ENCODE results near the gene TOM1L1. TPM values are rescaled to one million over a fixed set of nuclear protein-coding genes. Genes with fewer than 3 reads are reported as not detected.

TOM1L1 gene
- total RNA-seq, 1 experiment from 2014 or later, result 58.5 TPM

DNA sequence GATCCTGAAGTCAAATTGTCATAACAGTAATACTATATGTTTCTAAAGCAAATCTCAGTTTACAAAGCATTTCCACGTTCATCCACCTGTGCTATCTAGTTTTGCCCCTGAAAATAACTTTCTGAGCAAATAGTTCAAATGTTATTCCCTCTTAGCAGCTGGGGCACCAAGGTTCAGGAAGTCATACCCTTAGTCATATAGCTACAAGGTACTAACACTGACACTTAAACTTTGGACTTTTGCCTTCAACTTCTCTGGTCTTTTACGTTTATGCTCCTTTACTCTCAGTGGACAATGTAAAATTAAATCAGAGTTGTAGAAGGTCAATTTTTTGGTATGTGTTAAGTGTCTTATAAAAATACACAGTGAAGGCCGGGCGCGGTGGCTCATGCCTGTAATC is 34.8 kb downstream of the TOM1L1 start:
- Mint-ChIP-seq H3K4me3 (no peak overlapping the region), H3K36me3 (peaks cover 78% of the 10 kb centered on the region), H3K9me3 (no peaks in the 10 kb centered on the region), H3K4me1 (no peaks in the 10 kb centered on the region), H3K27ac (no peak overlapping the region), H3K27me3 (ENCODE audit: low read depth) (no peaks in the 10 kb centered on the region)
- ATAC-seq (no peak), DNase-seq (ENCODE audit: low spot score) (no peak)
- TF ChIP-seq MYBL2 (CRISPR knock-in tag; IDR thresholded peaks at IDR 0.05) (no peak), ZNF416 (CRISPR knock-in tag; IDR thresholded peaks at IDR 0.05) (no peak), GTF2I (CRISPR knock-in tag; conservative IDR thresholded peaks at IDR 0.05) (no peak), SMAD4 (CRISPR knock-in tag; IDR thresholded peaks at IDR 0.05) (no peak), FOXJ3 (CRISPR knock-in tag; IDR thresholded peaks at IDR 0.05; ENCODE audit: borderline replicate concordance) (no peak), RELA (CRISPR knock-in tag; IDR thresholded peaks at IDR 0.05; ENCODE audit: borderline replicate concordance) (no peak), TEAD4 (CRISPR knock-in tag; IDR thresholded peaks at IDR 0.05) (no peak), OVOL2 (CRISPR knock-in tag; IDR thresholded peaks at IDR 0.05; ENCODE audit: borderline replicate concordance) (no peak), CREM (CRISPR knock-in tag; IDR thresholded peaks at IDR 0.05) (no peak), RORB (CRISPR knock-in tag; IDR thresholded peaks at IDR 0.05) (no peak), MXD4 (CRISPR knock-in tag; IDR thresholded peaks at IDR 0.05; ENCODE audit: borderline replicate concordance) (no peak), NFYB (CRISPR knock-in tag; conservative IDR thresholded peaks at IDR 0.05; ENCODE audit: low read depth) (no peak), TP53 (CRISPR knock-in tag; IDR thresholded peaks at IDR 0.05) (no peak)
- TF ChIP-seq, protein P1, sequence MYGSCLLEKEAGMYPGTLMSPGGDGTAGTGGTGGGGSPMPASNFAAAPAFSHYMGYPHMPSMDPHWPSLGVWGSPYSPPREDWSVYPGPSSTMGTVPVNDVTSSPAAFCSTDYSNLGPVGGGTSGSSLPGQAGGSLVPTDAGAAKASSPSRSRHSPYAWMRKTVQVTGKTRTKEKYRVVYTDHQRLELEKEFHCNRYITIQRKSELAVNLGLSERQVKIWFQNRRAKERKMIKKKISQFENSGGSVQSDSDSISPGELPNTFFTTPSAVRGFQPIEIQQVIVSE (CRISPR knock-in tag; IDR thresholded peaks at IDR 0.05; ENCODE audit: borderline replicate concordance), result no peak
- TF ChIP-seq, protein P2, sequence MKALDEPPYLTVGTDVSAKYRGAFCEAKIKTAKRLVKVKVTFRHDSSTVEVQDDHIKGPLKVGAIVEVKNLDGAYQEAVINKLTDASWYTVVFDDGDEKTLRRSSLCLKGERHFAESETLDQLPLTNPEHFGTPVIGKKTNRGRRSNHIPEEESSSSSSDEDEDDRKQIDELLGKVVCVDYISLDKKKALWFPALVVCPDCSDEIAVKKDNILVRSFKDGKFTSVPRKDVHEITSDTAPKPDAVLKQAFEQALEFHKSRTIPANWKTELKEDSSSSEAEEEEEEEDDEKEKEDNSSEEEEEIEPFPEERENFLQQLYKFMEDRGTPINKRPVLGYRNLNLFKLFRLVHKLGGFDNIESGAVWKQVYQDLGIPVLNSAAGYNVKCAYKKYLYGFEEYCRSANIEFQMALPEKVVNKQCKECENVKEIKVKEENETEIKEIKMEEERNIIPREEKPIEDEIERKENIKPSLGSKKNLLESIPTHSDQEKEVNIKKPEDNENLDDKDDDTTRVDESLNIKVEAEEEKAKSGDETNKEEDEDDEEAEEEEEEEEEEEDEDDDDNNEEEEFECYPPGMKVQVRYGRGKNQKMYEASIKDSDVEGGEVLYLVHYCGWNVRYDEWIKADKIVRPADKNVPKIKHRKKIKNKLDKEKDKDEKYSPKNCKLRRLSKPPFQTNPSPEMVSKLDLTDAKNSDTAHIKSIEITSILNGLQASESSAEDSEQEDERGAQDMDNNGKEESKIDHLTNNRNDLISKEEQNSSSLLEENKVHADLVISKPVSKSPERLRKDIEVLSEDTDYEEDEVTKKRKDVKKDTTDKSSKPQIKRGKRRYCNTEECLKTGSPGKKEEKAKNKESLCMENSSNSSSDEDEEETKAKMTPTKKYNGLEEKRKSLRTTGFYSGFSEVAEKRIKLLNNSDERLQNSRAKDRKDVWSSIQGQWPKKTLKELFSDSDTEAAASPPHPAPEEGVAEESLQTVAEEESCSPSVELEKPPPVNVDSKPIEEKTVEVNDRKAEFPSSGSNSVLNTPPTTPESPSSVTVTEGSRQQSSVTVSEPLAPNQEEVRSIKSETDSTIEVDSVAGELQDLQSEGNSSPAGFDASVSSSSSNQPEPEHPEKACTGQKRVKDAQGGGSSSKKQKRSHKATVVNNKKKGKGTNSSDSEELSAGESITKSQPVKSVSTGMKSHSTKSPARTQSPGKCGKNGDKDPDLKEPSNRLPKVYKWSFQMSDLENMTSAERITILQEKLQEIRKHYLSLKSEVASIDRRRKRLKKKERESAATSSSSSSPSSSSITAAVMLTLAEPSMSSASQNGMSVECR (CRISPR knock-in tag; IDR thresholded peaks at IDR 0.05; ENCODE audit: borderline replicate concordance), result no peak
- TF ChIP-seq, protein P3, sequence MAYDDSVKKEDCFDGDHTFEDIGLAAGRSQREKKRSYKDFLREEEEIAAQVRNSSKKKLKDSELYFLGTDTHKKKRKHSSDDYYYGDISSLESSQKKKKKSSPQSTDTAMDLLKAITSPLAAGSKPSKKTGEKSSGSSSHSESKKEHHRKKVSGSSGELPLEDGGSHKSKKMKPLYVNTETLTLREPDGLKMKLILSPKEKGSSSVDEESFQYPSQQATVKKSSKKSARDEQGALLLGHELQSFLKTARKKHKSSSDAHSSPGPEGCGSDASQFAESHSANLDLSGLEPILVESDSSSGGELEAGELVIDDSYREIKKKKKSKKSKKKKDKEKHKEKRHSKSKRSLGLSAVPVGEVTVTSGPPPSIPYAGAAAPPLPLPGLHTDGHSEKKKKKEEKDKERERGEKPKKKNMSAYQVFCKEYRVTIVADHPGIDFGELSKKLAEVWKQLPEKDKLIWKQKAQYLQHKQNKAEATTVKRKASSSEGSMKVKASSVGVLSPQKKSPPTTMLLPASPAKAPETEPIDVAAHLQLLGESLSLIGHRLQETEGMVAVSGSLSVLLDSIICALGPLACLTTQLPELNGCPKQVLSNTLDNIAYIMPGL (CRISPR knock-in tag; IDR thresholded peaks at IDR 0.05), result no peak
- TF ChIP-seq, protein P4, sequence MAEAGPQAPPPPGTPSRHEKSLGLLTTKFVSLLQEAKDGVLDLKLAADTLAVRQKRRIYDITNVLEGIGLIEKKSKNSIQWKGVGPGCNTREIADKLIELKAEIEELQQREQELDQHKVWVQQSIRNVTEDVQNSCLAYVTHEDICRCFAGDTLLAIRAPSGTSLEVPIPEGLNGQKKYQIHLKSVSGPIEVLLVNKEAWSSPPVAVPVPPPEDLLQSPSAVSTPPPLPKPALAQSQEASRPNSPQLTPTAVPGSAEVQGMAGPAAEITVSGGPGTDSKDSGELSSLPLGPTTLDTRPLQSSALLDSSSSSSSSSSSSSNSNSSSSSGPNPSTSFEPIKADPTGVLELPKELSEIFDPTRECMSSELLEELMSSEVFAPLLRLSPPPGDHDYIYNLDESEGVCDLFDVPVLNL (CRISPR knock-in tag; IDR thresholded peaks at IDR 0.05; ENCODE audit: borderline replicate concordance, low read depth), result no peak
- TF ChIP-seq, protein P5, sequence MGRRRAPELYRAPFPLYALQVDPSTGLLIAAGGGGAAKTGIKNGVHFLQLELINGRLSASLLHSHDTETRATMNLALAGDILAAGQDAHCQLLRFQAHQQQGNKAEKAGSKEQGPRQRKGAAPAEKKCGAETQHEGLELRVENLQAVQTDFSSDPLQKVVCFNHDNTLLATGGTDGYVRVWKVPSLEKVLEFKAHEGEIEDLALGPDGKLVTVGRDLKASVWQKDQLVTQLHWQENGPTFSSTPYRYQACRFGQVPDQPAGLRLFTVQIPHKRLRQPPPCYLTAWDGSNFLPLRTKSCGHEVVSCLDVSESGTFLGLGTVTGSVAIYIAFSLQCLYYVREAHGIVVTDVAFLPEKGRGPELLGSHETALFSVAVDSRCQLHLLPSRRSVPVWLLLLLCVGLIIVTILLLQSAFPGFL (CRISPR knock-in tag; IDR thresholded peaks at IDR 0.05; ENCODE audit: borderline replicate concordance), result no peak
- CTCF ChIA-PET, result no interaction called here
- POLR2A ChIA-PET, result no interaction called here
